NCI-H1092 (cell line): ENCODE data around the gene IWS1.
"Not testable (repeated sequence)": the region's sequence is repeated elsewhere in the genome, so short reads cannot be mapped to it uniquely, and the experiment has no call there.

Experiments used
- DNase-seq: peaks from one replicate; lab custom pipeline; 2025; lab: John Stamatoyannopoulos, UW

IWS1 gene

DNA sequence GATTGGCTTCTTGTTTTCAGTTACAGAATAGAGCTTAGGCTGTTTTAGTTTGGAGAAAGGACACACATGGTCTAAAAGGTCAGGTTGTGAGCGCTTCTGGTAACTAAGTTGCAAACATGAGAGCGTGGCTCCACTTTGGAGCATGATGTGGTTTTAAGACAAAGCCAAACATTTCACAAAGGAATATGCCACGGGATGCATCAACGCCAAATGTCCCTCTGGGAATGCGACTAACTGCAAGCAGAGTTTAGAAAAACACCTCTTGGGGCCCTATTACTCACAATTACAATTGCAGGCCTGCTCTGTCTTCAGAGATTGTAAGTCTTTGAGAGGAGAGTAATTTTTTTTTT, 34.6 kb upstream of the IWS1 start:
- DNase-seq: no peak

DNA sequence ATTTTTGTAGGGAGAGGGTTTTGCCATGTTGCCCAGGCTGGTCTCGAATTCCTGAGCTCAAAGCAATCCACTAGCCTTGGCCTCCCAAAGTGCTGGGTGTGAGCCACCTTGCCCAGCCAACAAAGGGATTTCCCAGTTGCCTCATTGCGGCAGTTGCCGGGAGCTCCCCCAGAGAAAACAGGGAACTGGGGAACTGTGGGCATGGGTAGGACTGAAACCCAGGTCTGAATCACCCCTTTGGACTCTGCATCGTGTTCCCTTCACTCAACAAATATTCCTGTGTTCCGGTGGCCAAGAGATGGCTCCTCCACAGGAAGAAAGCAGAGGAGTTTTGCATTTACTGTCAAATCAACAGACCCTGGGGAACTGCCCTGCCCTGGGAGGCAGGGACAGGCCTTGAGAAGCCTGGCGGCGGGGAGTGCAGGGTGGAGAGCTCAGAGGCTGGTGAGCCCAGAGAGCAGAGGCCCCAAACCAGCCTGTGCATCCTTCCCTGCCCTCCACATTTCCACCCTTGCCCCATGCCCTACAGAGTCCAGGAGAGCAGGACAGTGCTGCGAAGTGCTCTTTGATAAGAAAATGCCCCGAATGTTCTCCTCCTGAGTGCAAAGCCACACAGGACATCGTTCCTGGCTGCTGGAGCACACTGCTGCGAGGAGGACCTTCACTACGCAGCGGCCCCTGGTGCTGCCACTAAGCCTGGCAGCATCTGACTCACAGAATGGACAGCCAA, 34.1 kb upstream of the IWS1 start:
- no peak for DNase-seq

DNA sequence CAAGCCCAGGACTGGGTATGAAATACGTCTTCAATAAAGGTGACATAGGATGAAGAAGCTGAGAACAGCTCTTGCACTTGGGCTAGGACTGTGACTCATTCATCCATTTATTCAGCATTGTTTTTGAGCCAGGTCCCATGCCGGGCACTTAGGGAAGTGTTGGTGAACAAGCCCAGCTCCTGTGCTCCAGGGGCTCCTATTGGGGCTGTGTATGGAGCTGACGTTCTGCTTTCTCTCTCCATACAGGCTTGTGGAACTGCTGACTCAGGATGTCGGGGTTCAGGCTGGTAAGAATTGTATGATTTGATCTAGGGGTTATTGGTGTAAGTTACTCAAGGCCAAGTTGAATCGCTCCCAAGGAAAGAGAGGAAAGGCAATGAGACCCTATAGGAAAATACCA, 33.2 kb upstream of the IWS1 start:
- no peak for DNase-seq

DNA sequence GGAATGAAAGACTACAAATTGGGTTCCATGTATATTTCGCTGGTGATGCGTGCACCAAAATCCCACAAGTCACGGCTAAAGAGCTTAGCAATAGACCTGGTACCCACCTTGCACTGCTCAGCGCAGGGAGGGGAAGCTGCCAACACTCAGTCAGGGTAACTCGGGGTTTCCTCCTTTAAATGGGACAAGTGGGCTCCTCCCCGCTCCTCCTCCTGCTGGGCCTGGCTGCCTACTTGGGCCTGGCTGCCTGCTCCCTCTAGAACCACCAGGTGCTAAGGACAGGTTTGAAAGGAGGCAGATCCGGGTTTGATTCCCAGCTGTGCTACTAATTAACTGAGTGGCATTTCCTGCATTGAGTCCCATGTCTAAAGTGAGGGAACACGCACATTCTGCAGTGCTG, 32.6 kb upstream of the IWS1 start:
- DNase-seq: no peak

DNA sequence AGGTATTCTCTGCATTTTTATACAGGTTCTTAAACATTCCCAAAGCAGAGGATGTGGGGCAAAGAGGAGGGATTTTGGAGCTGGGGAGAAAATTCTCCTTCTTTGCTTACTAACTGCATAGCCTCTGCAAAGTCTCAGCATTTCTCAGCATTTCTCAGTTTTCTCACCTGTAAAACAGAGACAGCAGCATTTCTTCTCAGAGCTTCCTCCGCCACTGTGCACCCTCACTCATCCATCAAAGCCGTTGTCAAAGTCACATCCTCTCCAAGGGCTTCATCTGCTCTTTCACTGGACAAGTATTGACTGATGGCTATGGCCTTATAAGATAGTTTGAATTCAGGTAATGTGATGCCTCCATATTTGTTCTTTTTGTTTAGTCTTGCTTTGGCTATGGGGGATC, 26.6 kb upstream of the IWS1 start:
- no peak for DNase-seq

DNA sequence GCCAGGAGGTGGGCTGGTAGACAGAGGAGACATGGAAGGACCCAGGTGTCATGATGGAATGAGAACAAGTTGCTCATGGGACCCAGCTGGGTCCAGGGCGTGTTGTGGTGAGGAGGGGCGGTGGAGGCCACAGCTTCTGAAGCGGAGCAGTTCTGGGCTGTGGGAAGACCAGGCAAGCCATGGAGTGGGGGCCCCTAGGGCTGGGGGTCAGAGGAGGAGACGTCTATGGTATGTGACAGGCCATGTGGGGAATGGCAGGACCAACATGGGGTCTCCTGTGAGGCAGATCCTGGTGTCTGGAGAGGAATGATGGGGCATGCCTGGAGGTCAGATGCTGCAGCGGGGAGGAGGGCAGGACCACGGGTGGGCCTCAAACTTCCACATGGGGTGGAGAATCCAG, 26.0 kb upstream of the IWS1 start:
- no peak for DNase-seq

DNA sequence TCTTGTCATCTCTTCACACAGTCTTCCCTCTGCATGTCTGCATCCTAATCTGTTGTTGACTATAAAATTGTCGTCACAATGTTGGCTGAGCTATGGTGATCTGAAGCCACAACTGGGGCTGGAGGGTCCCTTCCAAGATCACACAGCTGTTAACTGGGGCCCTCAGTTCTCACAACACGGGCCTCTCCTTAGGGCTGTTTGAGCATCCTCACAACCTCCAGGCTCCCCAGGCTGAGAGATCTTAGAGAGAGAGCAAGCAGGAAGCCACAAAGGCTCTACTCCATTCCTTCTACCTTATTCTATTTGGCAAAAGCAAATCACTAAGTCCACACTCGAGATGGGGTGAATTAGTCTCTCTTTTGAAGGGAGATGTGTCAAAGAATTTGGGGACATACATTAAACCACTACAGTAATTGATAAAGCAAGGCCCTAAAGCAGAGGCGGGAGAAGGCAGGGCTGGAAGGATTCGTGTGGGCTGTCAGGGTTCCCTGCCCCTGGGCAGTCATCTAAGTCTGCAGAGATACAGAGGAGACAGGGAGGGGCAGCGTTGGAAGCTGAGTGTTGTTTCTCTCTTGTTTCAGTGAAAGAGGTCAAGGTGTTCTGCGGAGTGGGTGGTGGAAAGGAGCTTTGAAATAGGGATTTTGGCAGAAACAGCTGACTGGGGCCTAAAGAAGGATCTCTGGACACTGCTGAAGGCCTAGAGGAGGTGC, 25.1 kb upstream of the IWS1 start:
- DNase-seq: no peak

DNA sequence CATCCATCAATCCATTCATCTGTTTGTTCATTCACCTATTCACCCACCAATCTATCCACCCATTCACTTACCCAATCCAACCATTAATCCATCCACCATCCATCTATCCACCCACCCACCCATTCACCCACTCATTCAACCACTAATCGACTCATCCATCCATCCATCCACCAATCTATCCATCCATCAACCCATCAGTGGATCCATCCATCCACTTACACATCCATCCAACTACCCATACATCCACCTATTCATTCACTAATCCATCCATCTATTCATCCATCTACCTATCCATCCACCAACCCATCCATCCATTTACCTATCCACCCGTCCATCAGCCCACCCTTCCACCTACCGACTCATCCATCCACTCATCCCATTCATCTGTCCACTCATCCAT, 20.5 kb upstream of the IWS1 start:
- no peak for DNase-seq

DNA sequence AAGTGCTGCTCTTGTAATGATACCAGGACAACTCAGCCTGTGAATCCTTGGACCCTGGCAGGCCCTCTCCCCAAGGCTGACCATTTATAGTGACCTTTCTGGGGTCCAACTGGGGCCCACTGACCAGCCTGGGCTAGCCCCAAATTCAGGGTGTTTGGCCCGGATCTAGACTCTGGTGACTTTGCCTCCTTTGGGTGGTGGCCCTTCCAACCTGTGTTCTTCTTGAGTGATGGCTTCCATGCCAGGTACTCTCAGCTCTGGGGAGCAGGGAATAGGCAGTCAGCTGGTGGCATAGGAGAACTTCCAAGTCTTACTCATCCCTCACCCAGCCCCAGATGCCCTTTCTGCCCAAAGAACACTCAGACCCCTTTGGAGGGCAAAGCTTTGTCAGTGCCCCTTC, 19.5 kb upstream of the IWS1 start:
- no peak for DNase-seq

DNA sequence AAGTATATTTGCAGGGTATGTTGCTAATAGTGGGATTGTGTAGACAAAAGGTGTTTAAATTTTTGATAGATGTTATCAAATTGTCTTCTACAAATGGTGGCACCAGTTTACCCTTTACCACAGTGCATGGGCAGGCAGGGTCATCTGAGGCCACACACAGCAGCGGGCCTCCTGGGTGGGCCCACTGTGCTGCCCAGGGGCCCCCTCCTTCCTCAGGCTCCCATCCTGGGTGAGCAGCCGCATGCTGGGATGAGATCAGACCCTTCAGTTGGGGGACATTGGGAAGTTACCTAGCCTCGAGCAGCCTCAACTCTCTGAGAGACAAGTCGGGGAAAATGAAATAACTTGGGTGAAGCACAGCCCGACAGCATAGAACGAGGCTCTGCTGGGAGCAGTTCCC, 18.9 kb upstream of the IWS1 start:
- DNase-seq: no peak

DNA sequence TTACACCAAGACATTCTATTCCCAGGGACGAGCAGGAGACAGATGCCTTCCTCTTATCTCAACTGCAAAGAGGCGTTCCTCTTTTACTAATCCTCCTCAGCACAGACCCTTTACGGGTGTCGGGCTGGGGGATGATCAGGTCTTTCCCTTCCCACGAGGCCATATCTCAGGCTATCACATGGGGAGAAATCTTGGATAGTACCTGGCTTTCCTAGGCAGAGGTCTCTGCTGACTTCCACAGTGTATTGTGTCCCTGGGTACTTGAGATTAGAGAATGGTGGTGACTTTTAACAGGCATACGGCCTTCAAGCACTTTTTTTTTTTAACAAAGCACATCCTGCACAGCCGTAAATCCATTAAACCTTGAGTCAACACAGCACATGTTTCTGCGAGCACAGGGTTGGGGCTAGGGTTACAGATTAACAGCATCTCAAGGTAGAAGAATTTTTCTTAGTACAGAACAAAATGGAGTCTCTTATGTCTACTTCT, 16.8 kb upstream of the IWS1 start:
- DNase-seq: not testable (repeated sequence)

DNA sequence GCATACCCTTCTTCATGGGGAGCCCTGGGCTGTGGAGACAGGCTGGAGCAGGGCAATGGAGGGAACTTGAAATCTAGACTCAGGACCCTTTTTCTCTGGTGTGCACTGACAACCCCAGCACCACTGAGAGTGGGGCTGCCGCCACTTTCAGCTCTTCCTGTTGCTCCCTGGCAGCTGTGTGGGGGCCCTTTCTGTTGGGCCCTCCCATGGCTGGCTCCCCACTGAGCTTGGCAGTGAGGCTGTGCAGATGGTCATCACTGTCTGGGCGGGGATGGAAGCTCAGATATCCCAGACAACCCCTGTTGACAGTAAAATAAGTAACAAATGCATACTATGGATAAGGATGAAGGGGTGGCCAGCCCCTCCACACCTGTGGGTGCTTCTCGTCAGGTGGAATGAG, 15.9 kb upstream of the IWS1 start:
- DNase-seq: no peak

DNA sequence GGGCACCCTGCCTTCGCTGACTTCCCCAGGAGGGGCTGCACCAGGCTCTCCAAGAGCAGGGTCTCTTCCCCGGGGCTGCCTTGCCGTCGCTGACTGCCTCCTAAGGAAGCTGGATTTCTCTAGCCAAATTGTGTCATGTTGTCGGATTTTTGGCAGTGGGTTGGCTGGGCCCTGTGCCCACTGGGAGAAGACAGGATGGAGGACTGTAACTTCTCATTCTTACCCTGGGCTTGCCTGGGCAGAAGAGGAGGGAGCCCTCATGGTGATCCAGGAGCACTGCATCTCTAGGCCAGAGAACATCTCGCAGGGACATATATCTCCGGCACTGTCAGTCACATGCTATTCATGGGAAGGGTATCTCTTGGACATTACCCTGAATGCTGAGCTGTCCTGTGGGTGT, 15.5 kb upstream of the IWS1 start:
- no peak for DNase-seq

DNA sequence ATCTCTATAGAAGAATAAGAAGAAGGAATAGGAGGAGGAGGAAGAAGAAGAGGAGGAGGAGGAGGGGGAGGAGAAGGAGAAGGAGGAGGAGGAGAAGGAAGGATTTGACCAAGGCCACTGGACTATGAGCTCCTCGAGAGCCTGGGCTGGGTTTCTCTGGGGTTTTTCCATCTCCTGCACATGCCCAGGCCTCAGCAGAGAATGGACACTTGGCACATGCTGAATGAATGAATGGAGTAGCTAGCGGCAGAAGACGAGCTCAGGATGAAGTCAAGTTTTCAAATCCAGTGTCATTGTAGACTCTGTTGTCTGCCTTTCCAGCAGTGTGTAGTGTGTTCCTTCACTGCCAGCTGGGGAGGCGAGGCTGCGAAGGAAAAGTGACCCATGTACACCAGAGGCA, 11.4 kb upstream of the IWS1 start:
- DNase-seq: no peak

DNA sequence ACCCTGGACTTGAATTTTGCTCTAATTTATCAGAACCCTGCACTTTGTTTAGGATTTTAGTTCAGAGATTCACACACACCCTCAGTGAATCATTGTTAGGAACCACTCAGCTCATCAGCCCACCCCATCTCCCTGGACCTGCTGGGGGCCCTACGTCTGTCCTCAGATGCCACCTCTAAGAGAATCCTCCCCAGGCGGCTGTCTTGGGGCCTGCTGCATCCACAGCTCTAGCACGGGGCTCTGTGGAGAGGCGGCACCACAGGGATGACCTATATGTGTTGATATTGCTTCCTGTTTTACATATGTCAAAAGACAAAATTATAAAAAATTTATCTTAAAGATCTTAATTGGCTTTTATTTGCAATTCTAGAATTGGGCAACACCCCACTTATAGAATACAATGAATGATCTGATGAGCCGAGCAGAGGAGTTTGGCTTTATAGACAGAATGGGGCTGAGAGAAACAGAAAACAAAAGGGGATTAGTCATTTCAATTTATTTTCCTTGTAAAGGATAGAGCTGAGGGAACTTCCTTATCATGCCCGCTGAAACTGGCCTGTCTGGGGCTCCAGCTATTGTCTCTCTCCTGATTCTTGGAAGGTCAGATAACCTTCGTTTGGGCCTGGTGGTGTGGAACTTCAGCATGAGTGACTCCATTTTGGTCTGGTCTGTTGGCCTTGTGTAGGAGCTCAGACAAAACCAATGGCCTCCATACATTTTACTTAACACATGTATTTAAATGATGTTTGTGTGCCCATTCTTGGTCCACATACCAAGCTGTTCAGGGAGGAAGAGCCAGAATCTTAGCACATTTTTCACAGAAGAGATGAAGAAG, 10.6 kb upstream of the IWS1 start:
- no peak for DNase-seq

DNA sequence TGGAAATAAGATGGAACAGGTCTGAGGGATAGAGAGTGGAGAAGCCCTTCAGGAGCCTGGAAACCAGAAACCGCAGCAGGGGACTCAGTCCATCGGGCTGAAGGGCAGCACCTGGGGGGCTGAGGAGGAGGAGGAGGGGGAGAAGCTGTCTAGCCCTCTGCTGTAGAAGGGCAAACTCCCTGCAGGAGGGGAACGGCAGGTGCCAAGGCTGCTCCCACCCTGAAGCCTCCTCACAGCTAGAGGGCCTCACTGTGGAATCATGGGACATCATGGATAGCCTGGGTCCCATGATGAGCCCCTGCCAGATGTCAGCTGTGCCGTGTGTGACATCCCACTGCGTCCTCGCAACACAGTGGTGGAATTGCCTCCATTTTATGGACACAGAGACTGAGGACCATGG, 9.6 kb upstream of the IWS1 start:
- DNase-seq: no peak

DNA sequence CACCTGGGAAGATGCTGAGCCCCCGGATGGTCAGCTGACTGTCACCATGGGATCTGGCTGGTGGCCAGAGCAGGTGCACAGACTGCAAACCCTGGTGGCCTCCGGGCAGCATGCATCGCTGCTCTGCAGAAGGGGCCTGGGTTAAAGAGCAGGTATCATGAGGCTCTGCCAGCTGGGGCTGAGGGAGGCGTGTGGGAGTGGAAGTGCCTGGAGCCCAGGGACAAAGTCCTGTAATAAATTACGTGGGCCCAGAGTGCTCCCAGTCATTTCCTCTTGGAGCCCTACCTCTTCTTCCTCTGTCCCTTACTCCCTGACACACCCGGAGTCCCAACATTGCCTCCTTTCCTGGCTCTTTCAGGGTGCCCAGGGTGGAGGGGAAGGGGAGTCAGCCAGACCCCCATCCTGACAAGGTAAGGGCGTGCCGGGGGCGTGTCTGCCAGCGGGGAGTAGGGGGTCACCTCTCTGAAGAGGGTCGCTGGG, 9.2 kb upstream of the IWS1 start, which contains the start of gene MYO7B:
Gene MYO7B (plus strand): TSS at position 262 of the 480 bp plus-strand sequence. CDS start 24,040 bp downstream, outside the sequence.
- DNase-seq: peak; percentile 7

DNA sequence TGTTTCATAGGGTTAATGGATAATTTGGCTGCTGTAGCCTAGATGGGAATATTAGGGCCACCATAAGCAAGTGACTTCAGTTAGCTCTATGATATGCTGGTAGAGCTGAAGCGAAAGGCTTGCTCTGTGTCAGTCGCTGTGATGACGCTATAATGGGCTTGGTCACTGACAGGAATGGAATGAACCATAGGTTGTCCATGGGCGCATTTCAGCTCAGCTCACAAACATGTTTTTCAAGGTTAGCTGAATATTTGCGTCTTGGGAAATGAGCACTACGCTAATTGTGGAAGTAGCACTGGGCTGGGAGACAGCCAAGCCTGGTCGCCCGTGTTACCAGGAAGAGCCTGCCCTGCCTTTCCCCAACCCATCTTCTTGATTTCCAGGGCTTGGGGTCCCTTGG, 6.0 kb upstream of the IWS1 start:
- no peak for DNase-seq

DNA sequence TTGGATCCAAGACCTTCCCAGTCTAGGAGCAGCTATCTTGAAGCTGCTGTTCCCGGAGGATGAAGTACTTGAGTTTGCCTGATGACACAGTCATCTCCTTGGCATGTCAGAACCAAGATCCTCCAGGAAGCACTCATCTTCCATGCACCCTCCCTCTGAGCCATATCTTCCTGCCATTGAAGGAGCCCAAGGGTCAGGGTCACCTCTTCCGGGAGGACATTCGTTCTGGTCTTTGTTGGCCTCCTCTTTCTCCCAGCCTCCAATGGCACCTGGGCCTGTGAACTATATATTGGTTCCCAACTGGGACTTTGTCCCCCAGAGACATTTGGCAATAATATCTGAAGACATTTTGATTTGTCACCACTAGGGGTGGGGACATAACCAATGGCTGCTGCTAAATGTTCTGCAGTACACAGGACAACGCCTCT, 4.9 kb upstream of the IWS1 start:
- no peak for DNase-seq

DNA sequence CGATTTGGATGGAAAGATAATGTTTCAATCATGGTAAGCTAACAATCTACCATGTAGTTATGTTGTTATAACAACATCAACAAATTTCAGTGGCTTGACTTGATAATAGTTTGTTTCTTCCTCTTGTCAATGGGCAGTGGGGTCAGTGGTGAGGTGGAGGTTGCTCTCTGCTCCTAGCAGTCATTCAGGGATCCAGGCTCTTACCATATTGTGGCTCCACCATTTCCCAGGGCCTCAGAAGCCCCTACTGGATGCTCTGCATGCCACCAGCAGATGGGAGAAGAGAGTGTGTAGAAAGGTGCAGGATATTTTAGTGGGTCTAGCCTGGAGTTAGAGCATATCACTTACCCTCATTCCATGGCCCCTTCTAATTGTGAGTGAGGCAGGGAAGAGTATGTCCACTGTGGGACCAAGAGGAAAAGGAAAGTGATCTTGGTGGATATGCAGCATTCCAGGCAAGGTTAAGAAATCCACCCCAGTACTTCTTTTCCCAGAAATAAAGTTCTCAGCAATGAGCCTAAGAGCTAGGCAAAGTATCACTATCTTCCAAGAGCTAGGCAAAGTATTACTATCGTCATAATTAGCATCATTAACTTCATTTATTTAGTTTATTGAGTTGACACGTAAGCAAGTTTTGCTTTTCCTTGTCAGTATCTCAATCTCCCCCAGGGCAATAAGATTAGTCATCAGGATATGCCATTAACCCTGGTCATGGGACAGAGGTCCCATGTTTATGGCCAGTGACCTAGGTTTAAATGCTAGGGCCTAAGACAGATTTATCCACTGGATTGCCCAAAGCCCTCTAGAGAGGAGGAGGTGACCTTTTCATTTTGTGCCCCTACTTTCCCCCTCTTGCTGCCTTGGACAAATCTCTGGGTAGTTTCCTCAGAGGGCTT, 4.2 kb upstream of the IWS1 start:
- DNase-seq: no peak

DNA sequence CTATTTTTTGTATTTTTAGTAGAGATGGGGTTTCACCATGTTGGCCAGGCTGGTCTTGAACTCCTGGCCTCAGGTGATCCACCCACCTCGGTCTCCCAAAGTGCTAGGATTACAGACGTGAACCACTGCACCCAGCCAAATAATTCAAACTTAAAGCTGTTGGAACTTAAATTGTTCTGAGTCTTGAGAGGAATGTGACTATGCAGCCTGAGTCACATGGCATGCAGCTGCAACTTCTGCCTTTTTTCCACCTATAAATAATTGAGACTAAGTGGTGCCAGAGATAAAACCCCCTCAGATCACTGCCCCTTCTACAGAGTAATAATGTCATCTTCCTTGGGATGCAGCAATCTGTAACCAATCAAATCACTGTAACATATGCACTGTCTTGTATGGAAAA, 3.1 kb upstream of the IWS1 start:
- DNase-seq: not testable (repeated sequence)

DNA sequence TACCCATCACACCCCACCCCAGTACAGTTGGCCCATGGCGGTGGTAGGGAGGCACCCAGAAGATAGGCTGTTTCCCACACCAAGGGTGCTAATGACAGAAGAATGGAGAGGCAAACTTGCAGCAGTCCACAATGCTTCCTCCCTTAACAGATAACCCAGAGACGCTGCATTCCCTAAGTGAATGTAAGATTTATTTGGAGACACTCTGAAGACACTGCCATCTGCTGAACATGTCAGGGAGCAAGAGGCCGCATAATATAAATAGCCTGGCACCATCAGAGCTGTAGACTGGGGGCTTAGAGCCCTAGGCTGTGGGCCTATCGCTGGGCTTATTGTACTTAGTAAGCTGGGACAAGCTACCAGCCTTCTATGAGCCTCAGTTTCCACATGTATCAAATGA, 2.2 kb upstream of the IWS1 start:
- no peak for DNase-seq
